GM10248 (cell line): ENCODE results near the gene LIME1.

Source experiments
- CTCF ChIA-PET: fragments of 300-600 bp; sonication (Branson Sonifier 250); formaldehyde crosslinking; extraction: SDS; loops from one replicate; lab custom pipeline; 2021; ENCODE audit warnings: antibody characterized with exemption; lab: Yijun Ruan, JAX
- POLR2A ChIA-PET: fragments of 350-650 bp; sonication (Branson Sonifier 250); formaldehyde crosslinking; extraction: SDS; loops from one replicate; lab custom pipeline; 2020; ENCODE audit warnings: antibody characterized with exemption; lab: Yijun Ruan, JAX
- DNase-seq: peaks from one replicate; pipeline ENCODE4 v3.0.0; 2012; ENCODE audit errors: extremely low spot score
- CTCF ChIP-seq: IDR thresholded peaks from 2 replicates; pipeline ENCODE4 v1.5.1; 2012; ENCODE audit warnings: mild to moderate bottlenecking, low read depth; ENCODE audit errors: extremely low read depth, missing control alignments, control extremely low read depth

Gene LIME1

DNA sequence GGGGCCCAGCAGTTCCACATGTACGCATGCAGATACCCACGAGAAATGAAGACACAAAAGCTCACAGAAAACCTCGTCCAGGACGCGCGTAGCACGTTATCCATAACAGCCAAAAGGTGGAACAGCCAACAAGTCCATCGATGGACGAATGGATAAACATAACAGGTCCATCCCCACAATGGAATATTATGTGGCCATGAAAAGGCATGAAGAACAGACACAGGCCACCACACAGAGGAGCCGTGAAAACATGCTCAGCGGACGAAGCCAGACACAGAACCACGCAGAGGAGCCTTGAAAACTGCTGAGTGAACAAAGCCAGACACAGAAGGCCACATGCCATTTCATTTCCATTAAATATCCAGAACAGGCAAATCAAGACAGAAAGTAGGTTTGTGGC lies 41.1 kb downstream of the LIME1 start:
- DNase-seq, result no peak
- ChIA-PET POLR2A (no interaction called here), CTCF (interaction anchor here (2.0 to 6.4 kb wide), 2 partner anchors 9 to 10 kb away, joined by 5 to 23 read pairs; no protein-coding TSS in a partner anchor)
- TF ChIP-seq CTCF, result no peak

GRCh38 chr20:63778034-63778752 lies 41.7 kb downstream of the LIME1 start:
- ChIA-PET CTCF (interaction anchor here (1.2 to 6.4 kb wide), 2 partner anchors 8 to 13 kb away, joined by 4 to 23 read pairs; no protein-coding TSS in a partner anchor), POLR2A (no interaction called here)
- no peak for DNase-seq
- TF ChIP-seq CTCF, result no peak

GRCh38 chr20:63778857-63779256 lies 42.4 kb downstream of the LIME1 start:
- TF ChIP-seq CTCF, result no peak
- POLR2A ChIA-PET, result no interaction called here
- CTCF ChIA-PET, result interaction anchor here (1.2 to 6.4 kb wide), 2 partner anchors 7 to 12 kb away, joined by 4 to 23 read pairs; no protein-coding TSS in a partner anchor
- no peak for DNase-seq

DNA sequence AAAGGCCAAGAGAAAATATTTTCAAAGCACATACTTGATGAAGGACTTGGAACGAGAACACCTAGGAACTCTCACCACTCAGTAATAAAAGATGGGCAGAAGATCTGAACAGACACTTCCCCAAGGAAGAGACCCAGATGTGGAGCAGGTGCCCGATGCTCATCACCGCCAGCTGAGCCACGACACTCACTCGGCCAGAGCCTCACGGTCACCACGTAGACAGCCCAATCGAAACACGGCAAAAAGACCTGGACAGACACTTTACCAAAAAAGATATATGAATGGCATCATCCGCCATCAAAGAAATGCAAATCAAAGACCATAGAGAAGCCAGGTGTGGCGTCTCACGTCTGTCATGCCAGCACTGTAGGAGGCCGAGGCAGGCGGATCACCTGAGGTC lies 44.7 kb downstream of the LIME1 start:
- no peak for DNase-seq
- no peak for TF ChIP-seq CTCF
- CTCF ChIA-PET, result no interaction called here
- POLR2A ChIA-PET, result no interaction called here

DNA sequence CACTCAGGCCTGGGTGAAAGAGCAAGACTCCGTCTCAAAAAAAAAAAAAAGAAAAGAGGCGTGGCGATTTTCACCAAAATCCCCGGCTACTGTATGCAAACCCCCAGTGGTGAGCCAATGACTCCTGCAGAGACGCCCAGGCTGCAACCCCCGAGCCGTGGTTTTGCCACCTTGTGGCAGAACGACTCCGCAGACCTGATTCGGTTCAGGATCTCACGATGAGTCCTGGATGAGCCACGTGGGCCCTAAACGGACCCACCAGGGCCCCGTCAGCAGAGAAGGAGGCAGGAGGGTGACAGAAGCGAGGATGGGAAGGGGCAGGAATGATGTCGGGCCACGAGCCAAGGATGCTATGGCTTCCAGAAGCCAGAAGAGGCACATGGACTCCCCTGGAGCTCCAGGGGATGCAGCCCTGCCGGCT lies 45.6 kb downstream of the LIME1 start:
- DNase-seq, result no peak
- ChIA-PET CTCF (no interaction called here), POLR2A (no interaction called here)
- TF ChIP-seq CTCF, result no peak

- DNase-seq, result no peak
- ChIA-PET POLR2A (no interaction called here), CTCF (no interaction called here)
- TF ChIP-seq CTCF, result no peak
These were observed 46.1 kb downstream of the LIME1 start for GRCh38 chr20:63782521-63782971.
